ENCODE data around the gene WNT7B.

- TF ChIP-seq POLR2A (IDR thresholded peaks at IDR 0.05): no peak
- no peak for TF ChIP-seq CTCF (IDR thresholded peaks at IDR 0.05)
Observed at GRCh38 chr22:45980268-45980570, 3.3 kb upstream of the WNT7B start.
